Measurements from ENCODE around the gene DPPA3. TPM values are rescaled to one million over a fixed set of nuclear protein-coding genes. Genes with fewer than 3 reads are reported as not detected.

The DPPA3 gene
- total and polyA plus RNA-seq, 2 experiments from 2014 or later, result 4.6 to 5.4 TPM

GRCh38 chr12:7749442-7749841 lies 38.2 kb downstream of the DPPA3 start (continued):
- TF ChIP-seq ZNF462 (CRISPR knock-in tag; IDR thresholded peaks at IDR 0.05), result no peak

GRCh38 chr12:7750350-7750749 lies 39.1 kb downstream of the DPPA3 start:
- Histone ChIP-seq H3K36me3 (ENCODE audit: insufficient read depth) (no peaks in the 10 kb centered on the region), H3F3A (replicated peaks; ENCODE audit: low read depth) (peaks cover 7% of the 10 kb centered on the region; the same call in 1 of the 2 replicates), H3K27ac (ENCODE audit: low read depth) (peak overlapping the region; percentile 45; the same call in 1 of the 2 replicates), H3K4me2 (no peak overlapping the region), H3K9me2 (ENCODE audit: insufficient read depth) (no peaks in the 10 kb centered on the region), H3K4me1 (ENCODE audit: insufficient read depth) (no peaks in the 10 kb centered on the region), H4K20me1 (replicated peaks; ENCODE audit: insufficient read depth) (no peaks in the 10 kb centered on the region), H3K27me3 (ENCODE audit: insufficient read depth) (no peaks in the 10 kb centered on the region), H3K79me2 (replicated peaks; ENCODE audit: insufficient read depth) (no peaks in the 10 kb centered on the region), H3K4me3 (no peak overlapping the region), H2AFZ (0 out of 2 replicates have a peak overlapping the region, but pooled peaks have one; percentile 52)
- TF ChIP-seq JUNB (IDR thresholded peaks at IDR 0.05; ENCODE audit: unreplicated experiment) (no peak), REST (IDR thresholded peaks at IDR 0.05; ENCODE audit: unreplicated experiment) (no peak), EZH2 (IDR thresholded peaks at IDR 0.05; ENCODE audit: low read depth, unreplicated experiment) (no peak), NANOG (IDR thresholded peaks at IDR 0.05; ENCODE audit: borderline replicate concordance) (no peak), CREB1 (CRISPR knock-in tag; IDR thresholded peaks at IDR 0.05; ENCODE audit: low read depth) (no peak), STAT1 (IDR thresholded peaks at IDR 0.05; ENCODE audit: unreplicated experiment) (no peak), CTCF (conservative IDR thresholded peaks at IDR 0.05; ENCODE audit: low read depth in 2 of 2) (no peak), ZNF331 (CRISPR knock-in tag; IDR thresholded peaks at IDR 0.05; ENCODE audit: low read depth) (no peak)
- DNase-seq (ENCODE audit: low spot score), result no peak
- Mint-ChIP-seq H3K9me3 (peaks cover 11% of the 10 kb centered on the region), H3K4me1 (peaks cover 6% of the 10 kb centered on the region; the same call in 1 of the 3 replicates), H3K36me3 (ENCODE audit: low read depth) (peaks cover 10% of the 10 kb centered on the region), H3K27ac (no peak overlapping the region), H3K4me3 (no peak overlapping the region), H3K27me3 (ENCODE audit: insufficient read depth, low read depth, poor library complexity) (peaks cover 8% of the 10 kb centered on the region)
- ATAC-seq, result peak; percentile 32; the same call in 1 of the 3 replicates

Data from GM23338 (cell line).